Measurements from ENCODE around the gene USP20.

USP20 gene

DNA sequence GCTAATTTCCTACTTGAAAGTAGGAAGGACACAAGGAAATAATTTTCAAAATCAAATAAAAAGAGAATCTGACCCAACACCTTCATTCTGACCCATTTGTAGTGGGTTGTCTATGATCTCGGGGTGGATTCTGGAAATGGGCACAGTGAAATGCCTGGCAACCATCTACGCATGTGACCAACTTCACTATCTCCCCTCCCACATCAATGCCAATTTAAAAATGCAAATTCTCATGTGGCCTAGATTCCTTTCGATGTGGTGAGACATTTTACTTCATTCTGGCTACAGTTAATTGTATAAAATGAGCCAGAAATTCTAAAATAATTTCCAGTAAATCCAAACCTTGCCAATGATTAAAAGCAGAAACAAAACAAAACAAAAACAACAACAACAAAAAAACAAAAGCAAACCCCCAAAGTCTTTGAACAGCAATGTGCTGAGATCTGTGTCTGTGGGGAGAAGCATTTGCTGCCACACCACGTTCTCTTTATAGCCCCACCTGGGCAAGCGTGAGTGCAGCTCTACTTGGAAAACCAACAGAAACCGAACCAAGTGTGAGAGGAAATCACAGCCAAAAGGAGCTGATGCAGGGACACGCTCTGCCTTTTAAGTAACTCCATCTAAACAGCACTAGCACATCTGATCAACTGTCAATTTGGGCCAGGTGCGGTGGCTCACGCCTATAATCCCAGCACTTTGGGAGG, 59.0 kb downstream of the USP20 start:
- no peak for DNase-seq

DNA sequence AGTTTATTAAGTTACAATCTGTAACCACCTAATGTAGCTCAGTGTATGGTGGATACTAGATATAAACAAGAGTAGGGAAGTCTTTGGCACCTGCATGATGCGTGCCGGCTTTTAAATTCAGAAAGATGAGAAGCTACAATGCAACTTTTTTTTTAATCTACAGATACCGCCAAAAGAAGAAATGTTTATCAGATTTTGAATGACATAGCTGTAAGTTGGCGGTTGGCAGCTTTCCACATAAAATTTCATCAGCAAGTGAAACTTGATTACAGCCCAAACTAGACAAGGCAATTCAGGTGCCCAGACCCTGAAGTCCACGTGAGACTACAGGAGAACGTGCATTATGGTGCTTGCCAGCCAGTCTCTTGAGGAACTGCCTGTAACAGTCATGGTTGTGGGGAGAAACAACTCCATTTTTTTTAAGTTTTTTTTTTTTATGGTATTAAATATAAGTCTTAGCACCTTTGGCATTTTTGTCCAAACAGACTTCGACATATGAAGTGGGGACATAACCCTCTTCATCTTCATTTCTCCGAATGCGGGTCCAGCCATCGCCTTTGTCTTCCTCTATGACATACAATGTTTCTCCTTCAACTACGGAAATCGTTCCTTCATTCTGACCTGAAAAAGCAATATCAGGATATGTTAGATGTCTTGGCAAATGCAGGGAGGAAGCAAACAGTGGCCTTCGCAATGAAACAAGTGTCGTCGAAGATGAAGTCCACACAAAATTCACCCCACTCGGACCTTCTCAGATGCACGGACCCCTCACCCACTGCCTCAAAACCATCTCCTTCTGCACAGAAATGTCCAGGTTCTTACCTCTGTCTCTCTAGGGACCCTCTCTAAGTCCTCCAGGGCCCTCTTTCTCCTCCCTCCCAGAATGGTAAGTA, 60.4 kb downstream of the USP20 start:
- DNase-seq: no peak

- DNase-seq: no peak
These were observed 62.0 kb downstream of the USP20 start for GRCh38 chr9:129897263-129897662.

- DNase-seq: peak; percentile 24
These were observed 62.9 kb downstream of the USP20 start for GRCh38 chr9:129898185-129898584.

DNA sequence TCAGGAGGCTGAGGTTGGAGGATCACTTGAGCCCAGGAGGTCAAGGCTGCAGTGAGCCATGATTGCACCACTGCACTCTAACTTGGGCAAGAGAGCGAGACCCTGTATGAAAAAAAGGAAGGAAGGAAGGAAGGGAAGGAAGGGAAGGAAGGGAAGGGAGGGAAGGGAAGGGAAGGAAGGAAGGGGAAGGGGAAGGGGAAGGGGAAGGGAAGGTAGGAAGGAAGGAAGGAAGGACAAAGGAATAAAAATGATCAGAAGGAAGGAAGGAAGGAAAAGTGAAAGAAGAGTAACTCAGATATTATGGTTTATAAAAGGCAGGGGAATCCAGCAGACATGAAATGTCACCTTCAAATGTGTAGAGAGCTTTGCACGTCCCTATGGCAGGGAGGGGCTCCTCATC, 64.4 kb downstream of the USP20 start:
- no peak for DNase-seq

DNA sequence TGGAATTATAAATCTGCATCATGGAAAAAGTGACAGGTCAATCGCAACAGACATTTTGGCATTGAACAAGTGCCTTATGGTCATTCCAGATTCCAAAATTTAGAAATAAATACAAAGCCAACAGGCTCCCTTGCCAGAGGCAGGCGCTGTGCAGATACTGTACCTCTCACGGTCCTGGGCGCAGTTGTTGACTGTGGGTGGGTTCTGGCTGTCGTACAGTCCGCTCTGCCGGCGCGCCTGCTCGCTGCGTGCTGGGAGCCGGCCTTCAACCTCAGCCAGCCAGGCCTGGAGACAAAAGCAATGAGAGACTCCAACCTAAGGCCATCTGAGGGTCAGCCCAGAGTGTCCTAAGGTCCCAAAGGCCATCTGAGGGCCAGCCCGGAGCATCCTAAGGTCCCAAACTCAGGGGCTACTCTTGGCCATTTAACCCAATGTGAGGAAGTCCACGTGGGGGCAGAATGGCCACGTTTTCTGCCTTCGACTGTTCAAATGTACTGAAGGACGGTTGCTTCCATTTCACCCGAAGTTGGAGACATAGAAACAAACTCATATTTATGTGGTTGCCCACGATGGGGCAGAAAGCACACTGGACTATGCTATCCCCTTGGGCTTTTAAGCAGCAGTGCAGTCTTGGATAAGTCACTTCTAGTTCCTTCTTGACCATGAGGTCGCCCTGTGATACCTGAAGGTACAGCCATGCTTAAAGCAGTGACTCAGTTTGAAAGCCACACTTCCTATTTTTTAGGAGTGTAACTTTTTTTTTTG, 65.2 kb downstream of the USP20 start:
- DNase-seq: no peak

- DNase-seq: no peak
These were observed 66.9 kb downstream of the USP20 start for GRCh38 chr9:129901993-129902739.

DNA sequence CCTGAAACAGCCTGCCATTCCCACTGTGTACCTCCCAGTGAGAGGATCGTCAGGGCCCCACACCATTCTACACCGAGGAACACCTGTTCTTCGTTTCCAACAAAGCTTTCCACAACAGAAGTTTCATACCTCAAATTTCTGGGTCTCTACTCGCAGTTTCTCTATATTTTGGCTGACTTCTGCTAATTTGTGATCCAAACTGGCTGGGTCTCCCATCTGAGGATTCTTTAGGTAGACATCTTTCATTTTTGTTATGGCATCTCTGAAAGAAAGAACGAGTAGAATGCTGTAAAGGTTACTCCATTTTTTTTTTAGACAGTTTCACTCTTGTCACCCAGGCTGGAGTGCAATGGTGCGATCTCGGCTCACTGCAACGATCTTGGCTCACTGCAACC, 67.5 kb downstream of the USP20 start:
- no peak for DNase-seq

DNA sequence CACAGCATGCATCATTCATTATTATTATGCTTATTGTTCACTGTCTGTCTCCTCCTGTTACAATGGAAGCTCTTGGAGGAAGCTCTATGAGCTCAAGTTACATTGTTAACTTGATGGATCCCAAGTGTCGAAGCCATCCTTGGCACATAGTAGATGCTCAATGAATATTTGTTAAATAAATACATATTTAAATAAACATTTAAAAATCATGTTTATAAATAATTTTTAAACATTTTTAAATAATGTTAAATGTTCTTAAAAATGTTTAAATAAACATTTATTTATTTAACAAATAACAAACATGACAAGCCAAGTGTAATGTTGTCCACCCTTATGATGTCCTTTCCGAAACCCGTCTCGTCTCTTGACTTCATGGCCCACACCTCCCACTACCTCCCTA, 69.5 kb downstream of the USP20 start:
- DNase-seq: no peak

GRCh38 chr9:129906298-129906697, 71.0 kb downstream of the USP20 start:
- DNase-seq: no peak

DNA sequence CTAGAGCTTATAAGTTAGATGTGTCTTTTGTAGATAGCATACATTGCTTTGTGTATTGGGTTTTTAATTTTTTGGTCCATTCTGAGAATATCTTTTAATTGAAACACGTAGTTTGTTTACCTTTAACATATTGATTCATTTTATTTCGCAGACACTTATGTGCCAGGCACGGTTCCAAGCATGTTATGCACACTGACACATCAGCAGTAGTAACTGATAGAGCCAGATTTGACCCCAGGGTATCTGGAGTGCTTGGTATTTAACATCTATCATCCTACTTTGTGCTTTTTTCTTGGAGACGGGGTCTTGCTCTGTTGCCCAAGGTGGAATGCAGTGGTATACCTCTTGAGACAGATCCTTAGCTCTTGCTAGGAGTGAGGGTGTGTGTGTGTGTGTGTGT, 71.9 kb downstream of the USP20 start:
- peak; percentile 7 for DNase-seq

DNA sequence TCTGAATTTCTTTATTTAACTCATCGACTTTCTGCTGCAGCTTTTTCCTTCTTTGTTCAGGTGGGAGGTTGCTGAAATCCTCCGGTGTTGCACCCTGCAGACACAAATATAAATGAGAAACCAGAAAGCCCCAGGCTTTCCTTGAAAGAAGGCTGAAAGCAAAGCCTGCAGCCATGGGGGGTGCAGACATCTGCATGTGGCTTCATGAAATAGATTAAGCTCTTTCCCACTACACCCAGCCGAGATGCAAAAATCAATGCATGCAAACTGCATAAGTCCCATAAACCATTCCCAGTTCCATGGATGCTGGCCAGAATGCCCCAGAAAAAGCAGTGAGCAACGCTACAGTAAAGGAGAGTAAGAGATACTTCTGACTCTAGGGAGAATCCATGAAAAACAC, 73.6 kb downstream of the USP20 start:
- no peak for DNase-seq

- no peak for DNase-seq
These were observed 74.6 kb downstream of the USP20 start for GRCh38 chr9:129909851-129910250.

- peak; percentile 99 for DNase-seq
These were observed 75.6 kb downstream of the USP20 start for GRCh38 chr9:129910628-129911567.

DNA sequence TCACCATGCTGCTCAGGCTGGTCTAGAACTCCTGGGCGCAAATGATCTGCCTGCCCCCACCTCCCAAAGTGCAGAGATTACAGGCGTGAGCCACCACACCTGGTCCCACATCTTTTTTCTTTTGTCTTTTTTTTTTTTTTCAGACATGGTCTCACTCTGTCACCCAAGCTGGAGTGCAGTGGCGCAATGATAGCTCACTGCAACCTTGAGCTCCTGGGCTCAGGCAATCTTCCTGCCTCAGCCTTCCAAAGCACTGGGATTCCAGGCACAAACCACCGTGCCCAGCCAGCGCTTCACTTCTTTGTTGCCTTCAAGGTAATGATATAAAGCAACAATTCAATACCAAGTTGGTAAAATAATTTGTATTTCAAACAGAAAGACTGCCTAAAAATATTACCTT, 78.8 kb downstream of the USP20 start:
- no peak for DNase-seq

GRCh38 chr9:129916707-129917106, 81.4 kb downstream of the USP20 start:
- no peak for DNase-seq

- DNase-seq: no peak
These were observed 83.2 kb downstream of the USP20 start for GRCh38 chr9:129918296-129918950.

DNA sequence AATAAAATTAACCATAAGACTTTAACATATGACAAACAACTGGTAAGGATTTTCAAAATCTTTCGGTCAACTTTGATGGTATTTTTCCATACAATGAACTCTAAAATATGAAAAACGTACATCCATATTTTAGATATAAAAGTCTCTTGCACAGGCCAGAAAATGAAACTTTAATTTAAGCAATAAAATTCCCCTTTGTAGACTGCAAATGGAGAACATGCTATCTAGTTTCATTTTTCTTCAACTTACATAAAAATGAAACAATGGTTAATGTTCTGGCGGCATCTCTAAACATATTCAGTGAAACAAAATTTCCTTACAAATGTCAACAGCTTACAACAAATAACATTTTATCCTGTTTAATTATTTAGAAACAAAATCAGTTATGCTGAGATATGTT, 84.0 kb downstream of the USP20 start:
- no peak for DNase-seq

DNA sequence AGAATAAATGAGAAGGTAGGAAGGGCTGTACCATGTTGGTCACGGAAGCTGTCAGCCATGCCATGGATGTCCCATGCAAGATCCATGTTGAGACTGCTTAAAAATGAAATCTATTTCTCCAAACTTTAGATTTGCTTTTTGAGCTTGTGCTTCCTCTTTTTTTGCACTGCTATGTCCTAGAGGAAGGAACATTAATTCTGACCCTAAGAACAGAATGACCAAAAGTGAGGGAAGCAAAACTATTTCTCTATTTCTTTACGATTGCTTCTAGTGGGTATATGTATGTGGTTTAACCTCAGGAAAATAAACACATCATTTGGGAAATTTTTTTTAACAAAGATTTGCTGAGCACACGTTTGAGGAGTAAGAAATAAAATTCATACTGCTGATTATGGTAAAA, 84.6 kb downstream of the USP20 start:
- DNase-seq: no peak

DNA sequence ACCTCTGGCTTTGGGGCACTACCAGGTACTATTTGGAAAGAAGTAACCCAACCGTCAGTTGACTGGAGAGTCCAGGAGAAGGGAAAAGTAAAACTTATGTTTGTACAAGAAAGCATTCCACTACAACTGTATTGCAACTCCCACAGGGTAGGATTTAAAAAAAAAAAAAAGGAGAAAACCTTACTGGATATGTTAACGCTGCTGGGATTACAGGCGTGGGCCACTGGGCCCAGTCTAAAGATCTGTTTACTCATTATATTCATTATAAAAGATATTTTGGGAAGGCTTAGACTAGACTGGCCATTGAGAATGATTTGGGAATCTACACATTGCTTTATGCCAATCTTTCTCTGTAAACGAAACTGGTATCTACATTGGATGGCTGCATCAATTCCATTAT, 86.6 kb downstream of the USP20 start:
- DNase-seq: no peak

DNA sequence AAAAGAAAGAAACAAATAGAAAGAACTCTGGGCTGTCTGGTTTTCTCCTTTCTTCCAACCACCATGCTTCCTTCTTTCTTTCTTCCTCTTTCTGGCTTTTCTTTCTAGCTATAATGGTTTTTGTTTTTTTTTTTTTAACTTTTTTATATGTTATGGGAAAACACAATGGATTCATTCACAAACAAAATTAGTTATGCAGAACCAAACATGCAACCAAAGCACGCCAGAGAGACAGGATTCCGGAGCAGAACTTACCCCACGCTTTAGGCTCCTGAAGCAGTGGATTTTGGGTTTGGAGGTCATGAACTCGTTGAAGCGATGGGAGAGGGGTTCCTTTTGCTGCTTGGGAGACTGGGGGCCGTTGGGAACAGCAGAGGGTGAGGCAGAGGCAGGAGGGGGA, 88.3 kb downstream of the USP20 start:
- DNase-seq: no peak
